Measurements from ENCODE around the gene NSG2. TPM values are rescaled to one million over a fixed set of nuclear protein-coding genes. Genes with fewer than 3 reads are reported as not detected.
A peak's percentile ranks its signal among the peaks of the same experiment; 100 is the strongest.

Gene NSG2
- not detected for total RNA-seq

DNA sequence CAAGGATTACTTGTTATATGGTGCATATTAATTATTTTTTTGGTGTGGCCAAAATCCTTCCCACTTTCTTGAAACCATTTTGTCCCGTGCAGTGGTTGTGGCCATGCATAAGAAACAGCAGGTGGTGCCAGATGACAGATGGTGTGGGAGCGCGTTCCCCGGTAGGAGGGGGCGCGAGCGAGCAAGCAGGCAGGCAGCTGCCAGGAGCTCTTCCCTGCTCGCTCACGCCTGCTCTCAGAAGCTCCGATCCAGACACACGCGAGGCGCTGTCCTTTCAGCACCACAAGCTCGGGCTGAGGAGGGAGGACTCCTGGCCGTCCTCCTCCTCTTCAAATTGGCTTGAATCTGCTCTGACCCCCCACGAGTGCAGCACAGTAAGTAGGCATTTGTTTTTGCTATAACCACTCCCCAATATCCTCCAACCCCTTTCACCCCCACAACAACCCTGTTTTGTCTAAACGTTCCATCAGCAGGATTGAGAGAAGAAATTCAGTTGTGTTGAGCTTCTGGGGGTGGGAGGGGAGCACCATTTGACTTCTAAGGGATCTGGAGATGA lies at the start of gene NSG2:
Gene NSG2 (plus strand): TSS at position 237 of the 556 bp plus-strand sequence. CDS start 1,050 bp downstream, outside the sequence.
- H3K27ac ChIP-seq, result no peak within 1 kb of the TSS
- no peaks in the 10 kb centered on the region for H3K27me3 ChIP-seq
- no peak for DNase-seq (ENCODE audit: low spot score in 2 of 2)
- TF ChIP-seq, protein P1, sequence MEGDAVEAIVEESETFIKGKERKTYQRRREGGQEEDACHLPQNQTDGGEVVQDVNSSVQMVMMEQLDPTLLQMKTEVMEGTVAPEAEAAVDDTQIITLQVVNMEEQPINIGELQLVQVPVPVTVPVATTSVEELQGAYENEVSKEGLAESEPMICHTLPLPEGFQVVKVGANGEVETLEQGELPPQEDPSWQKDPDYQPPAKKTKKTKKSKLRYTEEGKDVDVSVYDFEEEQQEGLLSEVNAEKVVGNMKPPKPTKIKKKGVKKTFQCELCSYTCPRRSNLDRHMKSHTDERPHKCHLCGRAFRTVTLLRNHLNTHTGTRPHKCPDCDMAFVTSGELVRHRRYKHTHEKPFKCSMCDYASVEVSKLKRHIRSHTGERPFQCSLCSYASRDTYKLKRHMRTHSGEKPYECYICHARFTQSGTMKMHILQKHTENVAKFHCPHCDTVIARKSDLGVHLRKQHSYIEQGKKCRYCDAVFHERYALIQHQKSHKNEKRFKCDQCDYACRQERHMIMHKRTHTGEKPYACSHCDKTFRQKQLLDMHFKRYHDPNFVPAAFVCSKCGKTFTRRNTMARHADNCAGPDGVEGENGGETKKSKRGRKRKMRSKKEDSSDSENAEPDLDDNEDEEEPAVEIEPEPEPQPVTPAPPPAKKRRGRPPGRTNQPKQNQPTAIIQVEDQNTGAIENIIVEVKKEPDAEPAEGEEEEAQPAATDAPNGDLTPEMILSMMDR (IDR thresholded peaks at IDR 0.05), result peak in 2 of 3 experiments; percentile 4 to 27
- intact Hi-C loops (cut with DNase I), result no loop called here
- H3K4me1 ChIP-seq, result no peaks in the 10 kb centered on the region
- H3K4me3 ChIP-seq, result no peak within 1 kb of the TSS
- no peaks in the 10 kb centered on the region for H3K36me3 ChIP-seq
- H3K9me3 ChIP-seq, result no peaks in the 10 kb centered on the region

DNA sequence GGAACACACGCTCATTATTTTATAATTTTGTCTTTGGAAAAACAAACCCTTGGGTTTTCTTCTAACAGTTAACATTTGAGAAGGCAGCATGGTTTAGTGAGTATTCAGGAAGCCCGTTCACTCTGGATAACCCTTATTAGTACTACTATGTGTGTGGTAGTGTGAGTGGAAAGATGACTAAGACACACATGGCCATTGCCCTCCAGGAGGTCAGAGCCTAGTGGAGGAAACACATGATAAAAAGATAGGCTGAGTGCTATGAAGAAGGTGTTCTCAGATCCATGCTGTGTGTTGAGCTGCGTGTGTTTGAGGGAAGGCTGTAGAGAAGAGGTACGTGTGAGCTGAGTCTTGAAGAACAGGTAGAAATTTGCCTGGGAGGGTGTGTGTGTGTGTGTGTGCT lies 48.2 kb upstream of the NSG2 start:
- DNase-seq (ENCODE audit: low spot score in 2 of 2), result no peak
- H3K4me3 ChIP-seq, result no peak overlapping the region
- no peaks in the 10 kb centered on the region for H3K4me1 ChIP-seq
- intact Hi-C loops (cut with DNase I), result no loop called here
- H3K9me3 ChIP-seq, result no peaks in the 10 kb centered on the region
- no peak overlapping the region for H3K27ac ChIP-seq
- TF ChIP-seq, protein P1 (IDR thresholded peaks at IDR 0.05), result no peak
- no peaks in the 10 kb centered on the region for H3K36me3 ChIP-seq
- no peaks in the 10 kb centered on the region for H3K27me3 ChIP-seq

DNA sequence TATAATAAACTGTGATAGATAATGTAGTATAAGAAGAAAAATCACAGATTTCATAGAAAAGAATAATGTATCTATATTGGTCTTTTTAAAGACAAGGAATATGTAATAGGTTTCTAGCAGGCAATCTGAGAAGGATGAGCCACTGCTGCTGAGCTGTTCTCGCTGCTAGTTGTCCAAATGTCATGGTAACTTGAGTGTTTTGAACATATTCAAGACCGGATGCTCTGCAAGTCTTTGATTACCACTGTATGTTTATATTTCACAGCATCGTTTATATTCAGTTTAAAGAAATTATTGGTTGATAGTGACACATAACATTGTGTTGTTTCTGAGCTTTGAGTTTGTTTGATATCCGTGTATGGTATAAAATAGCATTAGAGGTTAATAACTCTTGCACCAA lies 47.0 kb upstream of the NSG2 start:
- H3K4me1 ChIP-seq, result no peaks in the 10 kb centered on the region
- H3K27ac ChIP-seq, result no peak overlapping the region
- TF ChIP-seq, protein P1 (IDR thresholded peaks at IDR 0.05), result no peak
- intact Hi-C loops (cut with DNase I), result no loop called here
- no peaks in the 10 kb centered on the region for H3K36me3 ChIP-seq
- no peaks in the 10 kb centered on the region for H3K27me3 ChIP-seq
- no peak for DNase-seq (ENCODE audit: low spot score in 2 of 2)
- H3K9me3 ChIP-seq, result no peaks in the 10 kb centered on the region
- H3K4me3 ChIP-seq, result no peak overlapping the region

DNA sequence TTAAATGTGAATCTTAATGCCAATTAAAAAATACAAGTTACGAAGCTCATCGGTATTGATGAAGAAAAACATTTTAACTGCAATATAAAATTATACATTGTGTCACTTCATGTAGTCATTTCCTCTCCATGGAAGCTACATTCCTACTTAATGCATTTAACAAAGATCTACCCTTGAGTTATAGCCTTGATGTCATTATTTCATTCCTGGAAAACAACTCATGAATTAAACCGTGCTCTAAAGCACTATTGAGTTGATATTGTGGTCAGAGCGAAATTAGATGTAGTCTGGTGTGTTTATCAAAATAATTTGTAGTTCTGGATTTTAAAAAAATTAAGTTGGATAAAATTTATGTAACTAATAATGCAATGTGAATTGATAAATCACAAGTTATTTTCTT lies 45.4 kb upstream of the NSG2 start:
- Histone ChIP-seq H3K27ac (no peak overlapping the region), H3K9me3 (no peaks in the 10 kb centered on the region), H3K36me3 (no peaks in the 10 kb centered on the region), H3K4me3 (no peak overlapping the region), H3K27me3 (no peaks in the 10 kb centered on the region), H3K4me1 (no peaks in the 10 kb centered on the region)
- intact Hi-C loops (cut with DNase I), result no loop called here
- DNase-seq (ENCODE audit: low spot score in 2 of 2), result no peak
- TF ChIP-seq, protein P1 (IDR thresholded peaks at IDR 0.05), result no peak

DNA sequence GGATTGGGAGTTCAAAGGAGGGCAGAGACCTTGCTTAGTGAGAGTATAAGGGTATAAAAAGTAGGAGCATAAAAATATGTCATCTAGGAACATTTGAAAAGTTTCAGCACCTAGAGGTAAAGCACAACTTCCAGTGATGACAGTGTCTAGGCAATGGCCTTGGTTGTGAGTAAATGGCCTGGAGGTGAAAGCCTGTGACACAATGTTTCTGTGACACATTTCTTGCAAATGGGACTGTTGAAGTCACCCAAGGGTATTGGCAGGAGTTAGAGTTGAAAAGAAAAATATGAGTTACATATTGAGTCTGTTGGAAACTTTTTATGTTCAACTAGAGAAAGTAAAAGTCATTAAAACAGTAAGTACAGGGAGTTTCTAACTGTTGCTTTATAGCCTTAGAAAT lies 41.7 kb upstream of the NSG2 start:
- Histone ChIP-seq H3K9me3 (no peaks in the 10 kb centered on the region), H3K27me3 (no peaks in the 10 kb centered on the region), H3K27ac (no peak overlapping the region), H3K36me3 (no peaks in the 10 kb centered on the region), H3K4me3 (no peak overlapping the region), H3K4me1 (no peaks in the 10 kb centered on the region)
- TF ChIP-seq, protein P1 (IDR thresholded peaks at IDR 0.05), result no peak
- intact Hi-C loops (cut with DNase I), result no loop called here
- no peak for DNase-seq (ENCODE audit: low spot score in 2 of 2)

DNA sequence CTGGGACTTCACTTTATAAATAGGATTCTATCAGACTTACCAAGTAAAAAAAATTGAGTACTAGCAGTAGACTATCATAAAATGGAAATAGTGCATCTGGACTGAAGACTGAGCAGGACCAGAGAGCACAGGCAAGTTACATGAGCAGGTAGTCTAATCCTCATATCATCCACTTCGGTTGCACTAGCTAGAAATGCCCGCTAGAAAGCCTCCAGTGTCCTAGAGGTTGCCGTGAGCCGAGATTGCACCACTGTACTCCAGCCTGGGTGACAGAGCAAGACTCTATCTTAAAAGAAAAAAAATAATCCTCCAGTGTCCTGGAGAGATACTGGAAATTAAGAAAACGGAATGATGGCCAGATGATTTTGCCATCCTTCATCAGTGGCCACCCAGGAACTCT lies 36.6 kb upstream of the NSG2 start:
- Histone ChIP-seq H3K4me3 (no peak overlapping the region), H3K27me3 (no peaks in the 10 kb centered on the region), H3K27ac (no peak overlapping the region), H3K9me3 (no peaks in the 10 kb centered on the region), H3K36me3 (no peaks in the 10 kb centered on the region), H3K4me1 (no peaks in the 10 kb centered on the region)
- TF ChIP-seq, protein P1 (IDR thresholded peaks at IDR 0.05), result no peak
- intact Hi-C loops (cut with DNase I), result no loop called here
- no peak for DNase-seq (ENCODE audit: low spot score in 2 of 2)
